Frontal cortex (tissue), 4 donors: ENCODE results near the gene MOB3B. TPM values are rescaled to one million over a fixed set of nuclear protein-coding genes. Genes with fewer than 3 reads are reported as not detected.

Experiments
- DNase-seq, 2 donors: peaks; one replicate each; pipeline ENCODE4 v3.0.0; 2012; ENCODE audit warnings: low spot score in 2 of 2
- FAIRE-seq: peaks from 2 replicates; lab custom pipeline; 2012; peaks lifted over from hg19 to GRCh38; lab: Jason Lieb, UNC
- total RNA-seq: library from RNA; depleted of rRNA; stranded (reverse); fragments of >200 nt; gene quantifications from one replicate; pipeline ENCODE4 v1.2.3, GENCODE V29; 2014
- donor health status: control.
- donor health status: control.
- donor health status: control.

MOB3B gene
- total RNA-seq, 1 donor from 2014 or later, result 2.9 TPM

GRCh38 chr9:27545471-27545870, 15.9 kb upstream of the MOB3B start:
- no peak for FAIRE-seq
- no peak for DNase-seq

- FAIRE-seq (no peak), DNase-seq (no peak)
Observed at GRCh38 chr9:27542508-27542907, 12.9 kb upstream of the MOB3B start.

- no peak for DNase-seq
- no peak for FAIRE-seq
Observed at GRCh38 chr9:27541740-27542139, 12.1 kb upstream of the MOB3B start.

DNA sequence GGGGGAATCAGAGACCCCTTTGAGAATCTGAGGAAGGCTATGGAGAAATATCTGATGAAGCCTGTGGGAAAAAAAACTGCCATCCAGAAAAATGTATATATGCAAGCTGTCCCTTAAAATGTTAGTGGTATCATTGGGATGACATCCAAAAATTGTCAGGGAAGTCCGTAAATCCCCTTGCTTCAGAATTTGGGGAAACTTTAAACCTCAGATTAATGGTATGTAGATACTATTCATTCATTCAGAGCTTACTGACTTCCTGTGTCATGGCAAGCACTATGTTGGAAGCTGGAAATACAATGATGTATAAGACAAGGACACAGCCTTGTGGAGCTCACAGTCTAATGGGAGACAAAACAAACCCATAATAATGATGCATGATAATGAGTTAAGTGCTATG, 10.9 kb upstream of the MOB3B start:
- FAIRE-seq (no peak), DNase-seq (no peak)

DNA sequence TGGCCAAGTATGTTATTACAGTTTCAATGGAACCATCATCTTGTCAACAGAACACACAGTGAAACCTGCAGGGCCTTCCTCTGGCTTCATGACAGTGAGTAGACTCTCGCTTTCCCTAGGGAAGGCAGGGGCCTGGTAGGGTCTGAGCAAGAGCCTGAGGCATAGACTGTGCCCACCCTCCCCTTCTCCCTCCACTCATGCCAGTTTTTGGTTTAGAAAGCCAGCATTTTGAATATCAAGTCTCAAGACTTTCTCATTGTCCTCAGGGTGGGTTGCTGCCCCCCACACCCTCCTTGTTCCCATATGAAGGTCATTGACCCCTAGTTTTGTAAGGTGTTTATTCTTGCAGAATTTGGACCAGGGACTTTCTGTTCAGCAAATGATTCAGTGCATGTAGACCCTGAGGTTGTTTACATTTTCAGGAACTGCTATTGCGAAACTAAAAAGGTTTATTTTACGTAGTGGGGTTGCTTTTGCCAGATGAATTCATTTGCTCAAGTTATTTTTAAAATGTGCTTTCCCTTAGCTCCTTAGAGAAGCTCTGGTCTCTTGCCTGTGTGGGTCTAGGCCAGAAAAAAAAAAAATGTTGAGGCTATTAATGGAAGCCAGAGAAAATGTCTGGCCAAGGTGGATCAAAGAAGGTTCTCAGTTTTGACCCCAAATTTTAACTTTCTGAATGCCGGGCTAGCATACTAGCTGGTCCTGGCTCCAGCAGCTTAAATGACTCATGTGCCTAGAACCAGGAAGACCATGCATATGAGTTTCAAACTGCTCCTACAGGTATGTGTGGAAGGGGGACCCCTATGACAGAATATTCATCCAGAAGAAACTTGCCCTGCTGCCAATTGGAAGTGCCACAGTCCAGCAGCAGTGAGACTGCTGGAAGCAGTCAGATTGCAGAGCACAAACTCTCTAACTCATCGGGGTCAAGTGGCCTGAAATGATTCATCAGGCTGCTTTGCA, 10.1 kb upstream of the MOB3B start:
- no peak for DNase-seq

GRCh38 chr9:27538647-27539046, 9.0 kb upstream of the MOB3B start:
- DNase-seq, result no peak
- FAIRE-seq, result no peak

More for the DNA sequence above, 10.1 kb upstream of the MOB3B start:
- no peak for FAIRE-seq

GRCh38 chr9:27537756-27538155, 8.1 kb upstream of the MOB3B start:
- no peak for DNase-seq
- FAIRE-seq, result no peak

DNA sequence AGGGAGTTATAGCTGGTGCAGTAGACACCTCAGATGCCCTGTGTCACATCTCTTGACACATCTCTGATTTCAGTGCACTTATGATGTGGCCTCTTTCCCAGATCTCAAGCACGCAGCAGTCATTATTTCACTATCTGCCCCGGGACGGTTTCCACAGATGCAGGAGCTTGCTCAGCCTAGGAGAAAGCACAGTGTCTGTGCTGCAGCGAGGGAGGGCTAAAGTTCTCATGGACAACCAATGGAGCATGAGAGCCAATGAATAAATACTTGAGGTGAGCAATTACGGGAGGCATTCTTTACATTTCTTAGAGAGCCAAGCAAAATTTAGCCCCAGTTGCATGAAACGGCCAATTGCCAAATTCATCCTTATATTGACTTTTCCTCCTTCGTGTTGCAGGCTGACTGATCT, 7.4 kb upstream of the MOB3B start:
- FAIRE-seq (no peak), DNase-seq (no peak)

DNA sequence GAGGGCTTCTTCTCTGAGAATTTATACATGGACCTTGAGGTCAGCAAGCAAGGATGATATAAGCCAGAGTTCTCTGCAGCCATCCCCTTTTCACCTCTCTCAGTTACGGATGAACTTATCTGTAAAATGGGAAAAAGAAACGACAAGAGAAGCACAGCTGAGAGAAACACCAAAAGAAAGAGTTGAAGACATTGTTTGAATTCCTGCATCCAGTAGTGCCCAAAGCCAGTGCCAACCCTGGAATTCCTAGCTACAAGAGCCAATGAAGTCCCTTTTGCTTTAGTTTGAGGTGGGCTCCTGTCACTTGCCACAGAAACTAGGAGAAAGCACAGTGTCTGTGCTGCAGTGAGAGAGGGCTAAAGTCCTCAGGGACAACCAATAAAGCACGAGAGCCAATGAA, 6.6 kb upstream of the MOB3B start:
- DNase-seq (no peak), FAIRE-seq (no peak)

- no peak for FAIRE-seq
- DNase-seq, result no peak
Observed at GRCh38 chr9:27535701-27536118, 6.1 kb upstream of the MOB3B start.

DNA sequence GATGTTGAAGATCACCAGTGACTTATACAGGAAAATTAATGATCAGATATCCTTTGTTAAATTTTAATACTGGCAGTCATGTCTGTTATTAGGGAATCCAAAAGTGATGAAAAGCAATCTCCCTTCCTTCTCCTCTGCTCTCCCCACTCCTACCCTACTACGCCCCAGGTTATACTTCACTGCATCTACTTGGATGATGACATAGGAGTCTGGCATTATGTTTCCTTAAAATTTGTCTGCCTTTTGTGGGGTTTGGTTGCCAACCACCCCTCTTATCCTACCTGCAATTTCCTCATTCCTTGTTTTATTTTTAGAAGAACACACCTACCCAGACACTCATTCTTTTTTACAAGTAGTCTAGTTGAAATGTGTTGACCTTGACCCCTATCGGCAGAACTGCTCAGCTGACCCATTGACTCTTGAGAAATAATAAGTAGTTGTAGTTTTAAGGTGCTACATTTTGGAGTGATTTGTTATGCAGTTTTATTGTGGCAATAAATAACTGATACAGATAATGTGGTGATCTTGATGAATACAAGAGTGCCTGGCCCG, 5.1 kb upstream of the MOB3B start:
- FAIRE-seq, result no peak
- DNase-seq, result no peak

- DNase-seq, result no peak
- FAIRE-seq, result no peak
Observed at GRCh38 chr9:27534131-27534530, 4.5 kb upstream of the MOB3B start.

- DNase-seq (no peak), FAIRE-seq (no peak)
Observed at GRCh38 chr9:27533311-27533710, 3.7 kb upstream of the MOB3B start.

GRCh38 chr9:27532046-27532445, 2.4 kb upstream of the MOB3B start:
- FAIRE-seq (peak; percentile 69), DNase-seq (no peak)

DNA sequence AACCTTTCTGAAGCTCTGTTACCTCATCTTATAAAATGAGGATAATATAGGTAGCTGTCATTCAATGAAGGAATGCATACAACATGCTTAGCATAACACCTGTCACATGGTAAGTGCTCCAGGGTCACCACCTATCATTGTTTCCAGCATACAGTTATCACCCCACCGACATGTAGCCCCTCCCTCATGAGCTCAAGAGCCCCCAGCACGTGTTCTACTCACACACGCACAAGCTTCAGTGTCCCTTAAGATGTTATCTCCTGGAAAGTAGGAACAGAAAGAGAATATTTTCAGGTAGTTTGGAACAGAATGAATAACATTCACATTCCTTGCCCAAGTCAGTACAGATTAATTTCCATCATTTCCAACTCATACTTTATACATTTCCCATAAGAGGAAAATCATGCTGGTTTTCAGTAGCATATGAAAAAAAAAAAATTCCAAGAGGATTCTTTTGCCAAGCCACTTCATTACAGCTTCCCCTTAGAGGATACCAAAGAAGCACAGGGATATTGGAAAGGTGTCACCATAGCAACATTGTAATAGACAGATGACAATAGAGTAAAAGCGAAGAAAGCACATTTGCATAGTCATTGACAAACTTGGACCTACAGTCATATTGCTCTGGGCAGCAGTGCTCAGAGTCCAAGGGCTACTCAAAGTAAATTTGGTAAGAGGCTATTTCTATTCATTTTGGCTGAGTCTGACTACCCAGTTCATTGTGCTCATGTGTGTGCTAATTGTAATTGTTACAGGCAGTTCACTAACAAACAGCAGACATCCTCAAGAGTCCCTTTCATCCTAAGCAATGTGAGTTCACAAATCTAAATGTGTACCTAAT, 1.5 kb upstream of the MOB3B start:
- FAIRE-seq, result no peak
- DNase-seq, result no peak

DNA sequence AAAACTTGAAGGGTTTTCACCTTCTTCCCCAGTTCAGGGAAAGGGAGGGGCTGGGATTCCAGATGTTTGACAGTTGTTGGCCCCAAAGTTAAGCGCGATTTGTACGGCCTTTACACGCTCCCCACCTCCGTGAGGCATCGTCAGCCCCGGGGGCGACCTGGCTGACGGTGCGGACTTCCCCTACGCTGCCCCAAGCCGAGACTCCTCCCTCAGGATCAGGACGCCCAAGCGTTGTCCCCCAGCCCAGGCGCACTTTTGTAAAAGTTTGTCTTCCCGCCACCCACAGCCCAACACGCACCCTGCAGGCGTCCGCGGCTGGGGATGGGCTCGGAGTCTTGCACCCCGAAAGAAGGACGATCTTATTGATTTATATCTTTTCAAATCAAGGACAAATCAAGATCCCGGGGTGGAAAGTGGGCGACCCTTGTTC, 713 bp downstream of the MOB3B start:
- peak; percentile 57 to 59 for DNase-seq
- FAIRE-seq, result no peak

DNA sequence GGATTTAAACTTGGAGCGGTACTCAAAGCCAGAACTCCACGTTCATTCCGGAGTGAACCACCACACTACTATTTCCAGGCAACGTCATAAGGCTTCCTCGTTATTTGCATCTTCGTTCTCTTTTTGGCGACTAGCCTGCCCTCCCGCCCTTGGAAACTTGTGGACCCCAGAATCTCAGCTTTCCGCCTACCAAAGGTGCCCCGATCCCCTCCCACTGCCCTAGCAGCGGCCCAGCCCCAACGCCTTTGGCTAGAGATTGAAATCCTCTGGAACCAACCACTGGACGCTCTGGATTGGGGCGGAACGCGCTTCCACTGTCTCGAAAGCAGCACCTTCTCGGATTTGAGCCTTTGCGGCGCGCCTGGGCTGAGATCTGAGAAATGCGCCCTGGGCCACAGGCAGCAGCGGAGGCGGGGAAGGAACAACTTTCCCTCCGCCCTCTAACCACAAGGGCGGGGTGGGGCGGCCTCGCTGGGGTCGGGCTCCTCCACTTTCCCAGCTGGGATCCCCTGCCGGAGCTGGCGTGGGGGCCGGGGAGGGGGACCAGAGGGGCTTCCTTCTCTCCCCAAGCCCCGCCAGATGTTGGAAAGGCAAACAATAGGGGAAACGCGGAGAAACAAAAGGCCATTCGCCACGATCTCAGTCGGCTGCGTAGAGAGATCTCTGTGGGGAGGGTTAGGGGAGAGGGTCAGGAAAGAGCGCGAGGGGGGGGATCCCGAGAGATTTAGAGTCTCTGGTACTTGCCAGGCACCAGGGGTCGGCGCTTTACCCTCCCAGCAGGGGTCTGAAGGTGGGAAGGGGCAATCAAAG, 1.3 kb downstream of the MOB3B start:
- DNase-seq, result peak; percentile 57 to 59
- no peak for FAIRE-seq

- no peak for FAIRE-seq
- DNase-seq, result no peak
Observed at GRCh38 chr9:27527702-27528075, 1.9 kb downstream of the MOB3B start.

GRCh38 chr9:27524236-27524635, 5.4 kb downstream of the MOB3B start, which contains the start of gene IFNK:
TSS of gene IFNK (plus strand) at chr9:27524290. CDS start at chr9:27524337, 47 bp downstream.
- FAIRE-seq, result no peak

DNA sequence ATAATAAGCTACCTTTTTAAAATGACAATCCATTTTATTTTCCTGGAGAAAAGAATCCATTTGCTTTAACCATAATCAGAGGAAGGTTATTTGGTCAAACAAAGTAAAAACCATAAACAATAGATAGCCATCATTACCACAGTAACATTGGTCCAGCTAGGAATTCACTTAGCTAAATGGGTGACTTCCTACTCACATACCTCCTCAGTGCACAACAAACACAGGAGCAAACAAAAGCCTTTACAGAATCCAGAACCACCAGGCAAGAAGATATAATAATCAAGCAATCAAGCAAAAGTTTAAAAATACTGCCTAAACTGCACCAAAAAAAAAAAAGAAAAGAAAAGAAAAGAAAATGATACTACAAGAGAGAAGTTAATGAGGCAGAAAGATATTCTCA, 6.5 kb downstream of the MOB3B start:
- FAIRE-seq (no peak), DNase-seq (no peak)

More at GRCh38 chr9:27524236-27524635, 5.4 kb downstream of the MOB3B start, which contains the start of gene IFNK:
- DNase-seq, result no peak
